Dermis microvascular lymphatic vessel endothelial cell (primary cell): ENCODE results near the gene SLC6A8. TPM values are rescaled to one million over a fixed set of nuclear protein-coding genes. Genes with fewer than 3 reads are reported as not detected.

Experiments used
- DNase-seq, 2 donors: peaks; one replicate each; pipeline versions ENCODE4 v3.0.0 to v3.0.0-alpha.2; 2010; ENCODE audit warnings: low read depth in 2 of 2
- total RNA-seq: library from RNA; depleted of rRNA; stranded (reverse); fragments of >200 nt; gene quantifications from 2 replicates; pipeline ENCODE4 v1.2.1, GENCODE V29; 2014

The SLC6A8 gene
- total RNA-seq, 1 donor from 2014 or later = 5.5 TPM

- no peak for DNase-seq
Observed at GRCh38 chrX:153706799-153707198, 19.1 kb downstream of the SLC6A8 start.

DNA sequence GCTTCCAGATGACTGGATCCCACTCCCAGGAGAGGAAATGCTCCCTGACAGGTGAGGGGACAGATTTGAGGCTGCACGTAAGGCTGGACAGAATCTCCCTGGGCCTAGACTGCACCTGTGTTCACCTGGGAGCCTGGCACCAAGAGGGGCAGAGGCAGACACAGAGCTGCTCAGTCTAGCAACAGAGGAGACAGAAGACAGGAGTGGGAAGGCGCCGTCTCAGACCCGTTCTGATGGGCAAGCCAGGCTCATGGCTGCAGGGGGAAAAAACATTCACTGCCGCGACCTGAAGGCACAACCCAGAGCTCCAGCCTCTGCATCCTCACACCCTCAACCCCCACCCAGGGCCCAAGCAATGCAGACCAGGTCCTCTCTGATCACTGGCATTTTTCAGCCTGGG, 19.7 kb downstream of the SLC6A8 start:
- DNase-seq = no peak

- peak in 1 of 2 donors; percentile 79 for DNase-seq
Observed at GRCh38 chrX:153708415-153708814, 20.7 kb downstream of the SLC6A8 start.

DNA sequence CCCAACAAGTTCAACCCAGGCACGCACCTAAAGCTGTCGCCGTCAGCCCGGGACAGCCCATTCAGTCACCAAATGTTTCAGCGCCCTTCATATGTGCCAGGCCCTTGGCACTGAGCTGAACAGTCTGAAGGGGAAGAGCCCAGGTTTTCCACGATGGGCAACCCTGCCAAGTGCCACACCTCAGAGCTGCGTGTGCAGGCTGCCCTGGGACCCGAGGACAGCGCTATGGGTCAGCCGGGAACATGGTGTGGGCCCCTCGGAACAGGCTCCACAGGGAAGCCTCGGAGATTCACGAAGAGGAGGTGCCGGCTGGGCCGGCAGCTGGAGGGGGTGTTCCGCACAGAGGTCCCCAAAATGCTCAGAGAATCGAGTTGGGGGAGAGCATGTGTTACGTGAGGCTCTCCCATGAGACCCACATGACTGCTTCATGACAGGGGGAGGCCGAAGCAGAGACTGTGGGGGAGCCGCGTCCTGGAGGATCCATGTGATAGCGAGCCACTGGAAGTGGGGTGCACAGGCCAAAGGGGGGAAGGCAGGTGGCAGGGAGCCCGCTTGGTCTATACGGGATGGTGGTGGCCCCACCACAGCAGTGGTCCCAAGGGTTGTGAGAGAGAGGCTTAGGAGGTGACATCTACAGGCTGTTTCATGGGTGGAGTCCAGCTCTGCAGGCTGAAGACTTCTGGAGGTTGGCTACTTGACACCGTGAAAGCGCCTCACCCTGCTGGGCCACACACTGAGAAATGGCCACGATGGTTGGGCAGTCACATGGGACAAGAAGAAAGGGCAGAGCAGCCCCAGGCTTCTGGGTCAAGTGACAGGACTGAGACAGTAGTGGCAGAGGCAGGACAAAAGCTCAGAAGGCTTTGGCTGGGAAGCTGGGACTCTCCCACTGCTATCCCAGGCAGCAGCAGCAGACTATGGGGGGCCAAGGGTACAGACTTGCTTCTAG, 22.3 kb downstream of the SLC6A8 start:
- DNase-seq = no peak

DNA sequence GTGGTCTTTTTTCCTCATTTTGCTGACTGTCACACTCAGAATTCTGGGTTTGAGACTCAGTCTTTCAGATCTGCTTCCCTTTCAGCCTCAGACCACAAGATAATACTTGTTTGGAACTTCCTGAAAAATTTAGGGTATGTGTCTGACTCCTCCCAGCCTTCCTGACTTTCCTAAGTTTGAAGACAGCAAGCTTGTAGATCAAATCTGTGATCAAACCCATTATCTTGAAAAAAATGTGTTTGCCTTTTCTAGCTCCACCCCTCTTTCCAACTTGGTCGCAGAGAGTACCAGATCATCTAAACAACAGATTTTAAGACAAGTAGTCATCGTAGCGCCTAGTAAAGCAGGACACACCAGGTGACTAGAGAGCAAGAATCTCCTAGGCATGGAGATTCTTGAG, 26.5 kb downstream of the SLC6A8 start:
- DNase-seq = no peak

DNA sequence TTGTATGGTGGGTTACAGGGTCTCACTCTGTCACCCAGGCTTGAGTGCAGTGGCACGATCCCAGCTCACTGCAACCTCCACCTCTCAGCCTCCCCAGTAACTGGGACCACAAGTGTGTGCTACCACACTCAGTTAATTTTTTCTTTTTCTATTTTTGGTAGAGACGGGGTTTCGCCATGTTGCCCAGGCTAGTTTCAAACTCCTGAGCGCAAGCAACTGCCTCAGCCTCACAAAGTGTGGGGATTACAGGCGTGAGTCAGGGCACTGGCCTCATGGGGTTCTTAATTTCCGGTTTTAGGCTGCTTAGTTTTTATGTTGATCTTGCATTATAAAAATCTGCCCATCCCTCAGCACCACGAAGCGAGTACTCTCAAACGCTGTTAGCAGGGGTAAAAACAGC, 29.7 kb downstream of the SLC6A8 start:
- no peak for DNase-seq

DNA sequence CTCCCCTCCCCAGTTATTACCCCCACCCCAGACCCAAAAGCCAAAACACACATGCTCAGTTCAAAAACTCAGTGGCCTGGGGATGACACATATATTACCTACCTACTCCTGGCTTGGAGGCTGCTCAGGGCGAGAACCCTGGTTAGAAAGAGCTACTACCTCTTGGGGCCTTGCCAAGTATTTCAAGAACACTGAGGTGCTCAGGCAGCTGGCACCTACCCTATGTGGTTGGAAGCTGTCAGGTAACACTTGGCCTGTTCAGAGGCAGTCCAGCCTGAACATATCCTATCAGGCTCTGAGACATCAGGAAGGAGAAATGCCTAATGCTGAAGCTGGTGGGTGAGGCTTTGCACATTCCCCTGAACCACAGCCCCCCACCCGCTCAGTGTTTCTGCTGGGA, 31.5 kb downstream of the SLC6A8 start:
- DNase-seq = no peak

DNA sequence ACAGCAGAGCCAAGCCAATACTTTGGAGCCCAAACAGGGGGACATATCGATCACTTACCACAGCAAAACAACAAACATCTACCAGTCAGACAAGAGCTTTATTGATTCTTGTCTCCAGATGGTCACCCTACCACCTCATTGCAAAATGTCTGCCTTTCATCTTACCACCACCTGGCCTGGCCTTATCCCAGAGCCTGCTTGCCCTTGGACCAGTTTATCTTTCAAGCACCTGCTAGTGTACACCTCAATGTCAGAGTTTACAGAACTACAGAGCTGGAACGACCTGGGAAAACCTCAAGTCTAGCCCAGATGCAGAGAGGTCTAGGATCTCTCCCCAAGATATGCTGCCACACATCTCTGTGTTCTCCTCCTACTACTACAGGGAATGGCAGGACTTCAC, 32.0 kb downstream of the SLC6A8 start:
- DNase-seq = no peak

GRCh38 chrX:153722704-153723350, 35.1 kb downstream of the SLC6A8 start:
- peak in 1 of 2 donors; percentile 44 for DNase-seq

- peak; percentile 72 to 73 for DNase-seq
Observed at GRCh38 chrX:153723351-153724251, 35.9 kb downstream of the SLC6A8 start.

GRCh38 chrX:153724252-153725038, 36.7 kb downstream of the SLC6A8 start, which contains the start of the genes ABCD1 and BCAP31:
TSS of gene ABCD1 (plus strand) at chrX:153724856. CDS start at chrX:153725267, 411 bp downstream.
TSS of gene BCAP31 (minus strand) at chrX:153724387. CDS start at chrX:153723244, 1,143 bp downstream.
- DNase-seq = peak; percentile 62 to 87

GRCh38 chrX:153725039-153725831, 37.5 kb downstream of the SLC6A8 start:
- DNase-seq = no peak

DNA sequence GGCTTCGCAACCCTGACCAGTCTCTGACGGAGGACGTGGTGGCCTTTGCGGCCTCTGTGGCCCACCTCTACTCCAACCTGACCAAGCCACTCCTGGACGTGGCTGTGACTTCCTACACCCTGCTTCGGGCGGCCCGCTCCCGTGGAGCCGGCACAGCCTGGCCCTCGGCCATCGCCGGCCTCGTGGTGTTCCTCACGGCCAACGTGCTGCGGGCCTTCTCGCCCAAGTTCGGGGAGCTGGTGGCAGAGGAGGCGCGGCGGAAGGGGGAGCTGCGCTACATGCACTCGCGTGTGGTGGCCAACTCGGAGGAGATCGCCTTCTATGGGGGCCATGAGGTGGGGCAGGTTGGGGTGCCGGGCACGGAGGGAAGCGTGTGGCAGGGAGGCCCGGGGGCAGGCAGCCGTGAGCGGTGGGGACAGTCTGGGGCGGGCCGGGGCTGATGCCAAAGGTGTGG, 38.1 kb downstream of the SLC6A8 start:
- no peak for DNase-seq

DNA sequence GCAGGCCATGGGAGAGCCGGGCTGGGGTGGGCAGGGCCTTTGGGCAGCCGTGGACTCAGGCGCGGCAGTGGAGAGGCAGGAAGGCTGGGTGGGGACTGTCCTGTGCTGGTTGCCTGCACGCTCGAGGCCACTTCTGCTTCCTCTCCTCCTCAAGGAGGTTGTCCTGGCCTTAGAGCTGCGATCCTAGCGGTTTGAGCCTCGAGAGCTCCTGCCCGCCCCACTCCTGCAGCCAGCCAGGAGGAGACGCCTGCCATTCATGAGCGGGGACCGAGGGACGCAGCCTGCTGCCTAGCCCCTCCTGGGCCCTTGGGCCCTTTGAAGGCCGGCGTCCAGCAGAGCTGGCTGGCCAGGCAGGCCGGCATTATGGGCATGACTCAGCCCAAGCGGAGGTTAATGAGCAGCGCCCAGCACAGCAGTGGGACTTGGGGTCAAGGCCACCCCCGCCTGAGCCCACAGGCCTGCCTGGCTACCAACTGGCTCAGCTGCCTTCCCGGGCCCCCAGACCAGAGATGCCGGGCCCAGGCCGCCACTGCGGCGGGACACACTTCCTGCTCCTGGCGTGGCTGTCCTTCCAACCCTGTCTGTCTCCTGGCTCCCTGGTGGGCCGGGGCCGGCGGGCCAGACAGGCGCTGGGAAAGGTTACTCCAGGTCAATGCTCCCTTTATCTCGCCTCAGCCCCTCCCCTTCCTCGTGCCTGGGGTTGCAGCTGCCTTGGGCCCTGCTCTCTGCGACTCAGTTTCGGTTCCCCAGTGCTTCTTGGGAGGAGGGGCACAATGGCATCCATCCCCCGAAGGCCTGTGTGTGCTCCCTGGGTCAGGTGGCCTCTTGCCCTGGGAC, 38.8 kb downstream of the SLC6A8 start:
- peak in 1 of 2 donors; percentile 65 for DNase-seq

DNA sequence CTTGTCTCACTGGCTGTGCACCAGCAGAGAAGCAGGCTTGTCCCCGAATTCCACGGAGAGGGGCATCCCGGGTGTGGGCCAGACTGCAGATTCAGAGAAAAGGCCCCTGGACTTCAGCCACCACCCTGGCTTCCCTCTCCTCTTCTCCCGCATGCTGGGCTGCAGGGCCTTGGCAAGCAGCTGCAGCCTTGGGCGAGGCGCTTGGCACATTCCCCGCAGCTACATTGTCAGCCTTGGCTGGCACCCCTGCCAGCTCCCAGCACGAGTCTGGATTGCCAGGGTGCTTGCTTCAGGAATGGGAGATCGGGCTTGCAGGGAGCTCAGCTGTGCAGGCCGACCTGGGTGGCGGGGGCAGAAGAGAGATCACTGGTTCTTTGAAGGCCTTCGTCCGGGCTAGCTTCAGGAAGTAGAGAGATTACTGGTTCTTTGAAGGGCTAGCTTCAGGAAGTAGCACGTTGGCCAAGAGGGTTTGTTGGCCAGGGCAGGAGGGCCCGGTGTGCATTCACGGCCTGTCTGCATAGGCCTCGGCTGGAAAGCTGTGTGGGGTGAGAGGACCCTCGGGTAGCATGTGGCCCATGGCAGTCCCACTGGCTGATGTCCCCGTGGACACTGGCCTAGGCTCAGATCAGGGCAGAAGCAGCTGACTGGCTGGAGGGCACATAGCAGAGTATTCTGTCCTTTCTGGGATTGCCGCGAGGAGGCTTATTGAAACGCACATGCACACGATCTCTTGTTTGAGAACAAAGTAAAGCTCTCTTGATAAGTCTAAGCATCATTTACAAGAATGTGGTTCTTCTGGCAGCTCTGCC, 39.6 kb downstream of the SLC6A8 start:
- peak in 1 of 2 donors; percentile 13 for DNase-seq

DNA sequence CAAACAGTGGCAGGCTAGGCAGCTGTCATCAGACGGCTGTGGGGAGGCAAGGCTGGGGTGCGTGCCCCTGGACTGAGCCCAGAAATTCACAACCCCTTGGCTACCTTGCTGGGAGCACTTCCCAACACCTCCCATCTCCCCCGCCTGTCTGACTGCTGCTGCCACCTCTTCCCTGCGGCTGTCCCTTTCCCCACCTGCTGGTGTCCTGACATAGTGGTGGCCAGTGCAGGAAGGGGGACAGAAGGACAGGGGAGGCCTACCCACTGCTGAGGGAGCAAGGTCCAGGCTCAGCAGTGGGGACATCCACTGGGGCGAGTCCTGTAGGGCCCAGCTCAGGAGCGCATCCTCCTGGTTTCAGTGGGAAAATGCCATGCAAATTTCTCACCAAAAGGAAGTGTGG, 40.4 kb downstream of the SLC6A8 start:
- DNase-seq = no peak

GRCh38 chrX:153728951-153729631, 41.4 kb downstream of the SLC6A8 start:
- no peak for DNase-seq
